Fibroblast of villous mesenchyme (primary cell): ENCODE measurements around the gene WDR18. TPM values are rescaled to one million over a fixed set of nuclear protein-coding genes. Genes with fewer than 3 reads are reported as not detected.

Source experiments
- DNase-seq: peaks from one replicate; pipeline ENCODE4 v3.0.0-alpha.2; 2010; ENCODE audit warnings: low read depth
- H3K4me3 ChIP-seq: 2 replicates; pipeline ENCODE4 v1.5.1; 2011; ENCODE audit warnings: low read depth, mild to moderate bottlenecking, low read length
- CTCF ChIP-seq: IDR thresholded peaks from 2 replicates; pipeline ENCODE4 v1.5.1; 2012; ENCODE audit warnings: low read depth, mild to moderate bottlenecking, low read length; ENCODE audit not compliant: insufficient read depth
- total RNA-seq: library from RNA; depleted of rRNA; stranded (reverse); fragments of >200 nt; gene quantifications from 2 replicates; pipeline ENCODE4 v1.2.3, GENCODE V29; 2012

WDR18 gene
- total RNA-seq, 1 donor = 49.7 TPM

GRCh38 chr19:998064-998463, 13.9 kb downstream of the WDR18 start:
- no peak for DNase-seq
- no peak for TF ChIP-seq CTCF
- no peak overlapping the region for H3K4me3 ChIP-seq

GRCh38 chr19:999379-999719, 15.2 kb downstream of the WDR18 start:
- TF ChIP-seq CTCF = no peak
- no peak overlapping the region for H3K4me3 ChIP-seq
- DNase-seq = no peak

GRCh38 chr19:1000095-1000494, 15.9 kb downstream of the WDR18 start, which contains the start of gene GRIN3B:
TSS of gene GRIN3B (plus strand) at chr19:1000419. CDS start at chr19:1000438, 19 bp downstream.
- peak; percentile 43 for TF ChIP-seq CTCF
- H3K4me3 ChIP-seq = peak within 1 kb of the TSS; percentile 25
- peak; percentile 45 for DNase-seq

- DNase-seq = no peak
- no peak overlapping the region for H3K4me3 ChIP-seq
- TF ChIP-seq CTCF = no peak
These were observed 16.7 kb downstream of the WDR18 start for GRCh38 chr19:1000591-1001537.

- TF ChIP-seq CTCF = peak; percentile 77
- no peak overlapping the region for H3K4me3 ChIP-seq
- DNase-seq = no peak
These were observed 17.5 kb downstream of the WDR18 start for GRCh38 chr19:1001538-1002166.

GRCh38 chr19:1002600-1002999, 18.5 kb downstream of the WDR18 start:
- no peak for DNase-seq
- H3K4me3 ChIP-seq = no peak overlapping the region
- no peak for TF ChIP-seq CTCF
